SIG-M5 (cell line): ENCODE measurements around the gene DDX50.

ENCODE experiments used
- DNase-seq: peaks from one replicate; lab custom pipeline; 2025; lab: John Stamatoyannopoulos, UW

DDX50 gene

DNA sequence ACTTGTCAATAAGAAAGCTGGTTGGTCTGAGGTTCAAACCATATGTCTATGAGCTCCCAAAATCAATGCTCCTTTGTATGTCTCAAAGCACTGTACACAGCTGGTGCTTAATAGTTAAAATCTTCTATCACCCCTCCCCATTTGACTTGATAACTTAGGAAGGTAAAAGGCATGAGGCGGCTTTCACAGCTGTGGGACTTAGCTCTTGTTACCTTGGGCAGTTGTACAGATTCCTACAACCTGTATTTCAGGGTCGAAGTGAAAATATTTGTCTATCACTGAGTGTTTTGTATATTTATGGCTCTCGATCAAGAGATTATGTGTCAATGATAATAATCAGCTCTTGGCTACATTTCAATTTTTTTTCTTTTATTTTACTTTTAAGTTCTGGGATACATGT lies 86.5 kb downstream of the DDX50 start:
- no peak for DNase-seq

DNA sequence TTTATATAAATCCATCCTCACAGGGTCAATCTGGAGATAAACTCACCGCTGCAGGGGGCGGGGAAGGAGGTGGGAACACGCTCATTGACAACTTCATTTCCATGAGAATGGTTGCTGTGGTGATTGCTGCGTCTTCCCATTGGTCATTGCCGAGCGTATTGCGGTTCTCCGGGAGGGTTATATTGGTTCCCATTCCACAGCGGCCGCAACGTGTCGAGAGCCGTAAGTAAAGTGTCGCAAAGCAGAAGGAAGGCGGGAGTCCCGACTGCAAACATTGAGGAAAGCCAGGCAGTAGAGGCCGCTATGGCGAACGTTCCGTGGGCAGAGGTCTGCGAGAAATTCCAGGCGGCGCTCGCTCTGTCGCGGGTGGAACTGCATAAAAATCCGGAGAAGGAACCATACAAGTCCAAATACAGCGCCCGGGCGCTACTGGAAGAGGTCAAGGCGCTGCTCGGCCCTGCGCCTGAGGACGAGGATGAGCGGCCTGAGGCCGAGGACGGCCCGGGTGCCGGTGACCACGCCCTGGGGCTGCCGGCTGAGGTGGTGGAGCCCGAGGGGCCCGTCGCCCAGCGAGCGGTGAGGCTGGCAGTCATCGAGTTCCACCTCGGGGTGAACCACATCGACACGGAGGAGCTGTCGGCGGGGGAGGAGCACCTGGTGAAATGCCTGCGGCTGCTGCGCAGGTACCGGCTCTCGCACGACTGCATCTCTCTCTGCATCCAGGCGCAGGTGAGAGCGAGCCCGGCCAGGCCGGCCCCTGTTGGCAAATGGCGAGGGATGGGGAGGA lies 87.6 kb downstream of the DDX50 start, which contains the start of gene KIFBP:
Gene KIFBP, plus strand, starts transcription at position 274 of the 787 bp plus-strand sequence. Its CDS starts 30 bp downstream, at position 304.
- peak; percentile 84 for DNase-seq

- DNase-seq: no peak
Measured at GRCh38 chr10:68989317-68989990, 88.3 kb downstream of the DDX50 start.

DNA sequence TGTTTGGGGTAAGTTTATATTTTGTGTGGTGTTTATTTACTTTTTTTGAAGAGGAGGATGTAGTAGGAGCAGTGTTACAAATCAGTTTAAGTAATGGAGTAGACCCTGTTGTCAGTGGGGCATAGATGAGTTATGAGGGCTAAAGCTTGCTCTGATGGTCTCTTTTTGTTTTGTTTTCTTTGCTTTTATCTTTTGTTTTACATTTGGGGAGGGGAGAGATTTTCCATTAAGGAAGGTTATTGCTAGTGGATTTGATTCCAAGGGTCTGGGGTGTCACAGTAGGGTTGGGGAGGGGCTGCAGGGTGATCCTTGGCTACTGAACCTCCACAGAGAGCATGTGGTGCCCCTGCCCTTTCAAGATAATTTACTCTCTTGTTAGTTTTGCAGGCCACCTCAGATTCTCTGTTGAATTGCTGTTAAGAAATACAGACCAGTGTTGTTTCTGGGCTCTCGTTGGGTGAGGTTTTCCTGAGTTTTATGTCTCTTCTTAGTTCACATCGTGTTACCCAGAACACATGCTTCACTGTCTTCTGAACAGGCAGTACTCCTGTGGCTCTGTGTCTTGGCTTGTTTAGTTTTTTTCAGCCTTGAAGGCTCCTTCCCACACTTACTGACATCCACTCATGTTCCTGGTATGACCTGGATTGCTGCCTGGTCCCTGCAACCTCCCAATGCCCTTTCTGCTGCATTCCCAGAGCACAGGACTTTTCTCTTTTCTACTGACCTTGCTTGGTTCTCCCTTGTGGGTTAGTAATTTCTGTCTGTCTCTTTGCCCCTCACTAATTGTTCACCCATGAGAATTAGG lies 91.7 kb downstream of the DDX50 start:
- no peak for DNase-seq
